GM19372 (cell line): ENCODE measurements around the gene FOXN4.

Source experiments
- ATAC-seq: cut with Tn5 transposase; IDR thresholded peaks from one replicate; pipeline ENCODE4 v1.9.1; 2021; ENCODE audit warnings: mild to moderate bottlenecking, low read depth, moderate library complexity; ENCODE audit not compliant: unreplicated experiment

The FOXN4 gene

DNA sequence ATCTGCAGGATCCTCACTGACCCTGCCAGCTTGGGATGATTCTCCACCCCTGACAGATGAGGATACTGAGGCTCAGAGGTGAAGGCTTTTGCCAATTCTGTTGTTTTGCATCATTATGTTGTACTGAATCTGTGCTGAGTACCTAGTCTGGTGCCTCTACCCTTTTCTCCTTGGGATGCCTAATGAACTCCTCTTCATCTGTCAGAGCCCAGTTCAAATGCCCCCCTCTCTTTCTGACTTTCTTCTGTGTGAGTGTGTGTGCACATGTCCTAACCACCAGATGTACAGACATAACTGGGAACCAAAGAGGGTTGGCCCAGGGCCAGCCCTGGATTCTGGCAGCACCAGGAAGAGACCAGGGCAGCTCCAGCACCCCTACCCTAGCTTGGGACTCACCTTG lies 22.8 kb downstream of the FOXN4 start:
- no peak for ATAC-seq

DNA sequence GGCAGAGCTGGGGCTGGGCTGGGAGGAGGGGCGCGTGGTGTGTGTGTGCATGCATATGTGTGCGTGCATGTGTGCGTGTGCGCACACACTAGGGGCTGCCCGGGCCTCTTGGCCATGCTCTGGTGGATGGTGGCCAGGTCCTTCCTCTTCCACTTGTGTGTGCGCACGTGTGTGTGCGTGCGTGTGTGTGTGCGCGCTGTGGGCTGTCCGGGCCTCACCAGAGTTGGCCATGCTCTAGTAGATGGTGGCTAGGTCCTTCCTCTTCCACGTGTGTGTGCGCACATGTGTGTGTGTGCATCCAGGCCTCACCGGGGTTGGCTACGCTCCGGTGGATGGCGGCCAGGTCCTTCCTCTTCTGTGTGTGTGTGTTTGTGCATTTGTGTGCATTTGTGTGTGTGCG lies 24.7 kb downstream of the FOXN4 start:
- ATAC-seq: no peak

DNA sequence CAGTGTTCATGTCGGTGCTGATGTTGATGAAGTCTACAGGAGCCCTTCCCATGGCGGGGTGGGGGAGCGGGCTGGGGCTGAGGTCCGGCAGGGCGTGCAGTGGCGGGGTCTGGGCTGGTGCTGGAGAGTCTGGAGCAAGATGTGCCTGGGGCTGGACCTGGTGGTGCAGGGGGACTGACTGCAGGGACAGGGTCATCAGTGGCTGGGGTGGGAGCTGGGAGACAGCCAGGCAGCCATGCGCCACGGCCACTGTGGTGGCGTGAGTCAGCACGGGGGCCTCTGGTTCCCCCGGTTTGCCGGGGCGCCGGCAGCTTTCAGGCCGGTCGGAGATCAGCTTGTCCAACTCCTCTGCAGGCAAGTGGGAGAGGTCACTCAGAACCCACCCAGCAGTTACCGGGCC lies 27.6 kb downstream of the FOXN4 start:
- no peak for ATAC-seq

DNA sequence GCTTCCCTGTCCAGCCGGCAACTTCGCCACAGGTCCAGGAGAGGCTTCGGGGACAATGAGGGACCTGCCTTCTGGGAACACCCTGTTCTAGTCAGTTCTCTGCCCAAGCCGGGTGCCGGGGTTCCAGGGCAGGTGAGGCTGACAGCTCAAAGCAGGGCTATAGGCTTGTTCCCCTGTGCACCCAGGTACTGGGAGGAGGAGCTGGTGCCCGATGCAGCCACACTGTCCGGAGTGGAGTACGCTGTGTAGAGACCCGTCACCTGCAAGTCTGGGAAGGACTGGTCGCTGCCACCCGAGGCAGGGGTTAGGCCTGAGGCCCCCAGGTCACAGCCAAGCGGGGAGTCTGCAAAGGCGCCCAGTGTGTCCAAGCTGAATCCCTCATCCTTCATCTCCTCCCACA lies 29.6 kb downstream of the FOXN4 start:
- no peak for ATAC-seq

DNA sequence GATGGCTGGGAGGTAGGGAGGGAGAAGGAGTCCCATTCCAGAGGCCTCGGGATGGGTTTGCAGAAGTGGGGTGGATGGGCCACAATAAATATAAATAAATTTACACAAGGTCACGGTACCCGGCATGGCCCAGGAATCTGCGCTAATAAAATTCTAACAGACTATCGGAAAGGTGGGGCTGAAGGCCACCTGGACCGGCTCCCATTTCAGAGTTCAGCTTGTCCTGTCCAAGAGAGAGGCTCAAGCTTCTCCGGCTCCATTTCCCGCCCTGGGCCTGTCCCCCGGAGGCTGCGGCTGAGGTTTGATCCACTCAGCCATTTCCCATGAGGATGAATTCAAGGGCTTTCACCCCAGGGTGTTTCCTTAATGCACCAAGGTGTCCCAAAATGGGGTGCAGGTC lies 30.2 kb downstream of the FOXN4 start:
- no peak for ATAC-seq

DNA sequence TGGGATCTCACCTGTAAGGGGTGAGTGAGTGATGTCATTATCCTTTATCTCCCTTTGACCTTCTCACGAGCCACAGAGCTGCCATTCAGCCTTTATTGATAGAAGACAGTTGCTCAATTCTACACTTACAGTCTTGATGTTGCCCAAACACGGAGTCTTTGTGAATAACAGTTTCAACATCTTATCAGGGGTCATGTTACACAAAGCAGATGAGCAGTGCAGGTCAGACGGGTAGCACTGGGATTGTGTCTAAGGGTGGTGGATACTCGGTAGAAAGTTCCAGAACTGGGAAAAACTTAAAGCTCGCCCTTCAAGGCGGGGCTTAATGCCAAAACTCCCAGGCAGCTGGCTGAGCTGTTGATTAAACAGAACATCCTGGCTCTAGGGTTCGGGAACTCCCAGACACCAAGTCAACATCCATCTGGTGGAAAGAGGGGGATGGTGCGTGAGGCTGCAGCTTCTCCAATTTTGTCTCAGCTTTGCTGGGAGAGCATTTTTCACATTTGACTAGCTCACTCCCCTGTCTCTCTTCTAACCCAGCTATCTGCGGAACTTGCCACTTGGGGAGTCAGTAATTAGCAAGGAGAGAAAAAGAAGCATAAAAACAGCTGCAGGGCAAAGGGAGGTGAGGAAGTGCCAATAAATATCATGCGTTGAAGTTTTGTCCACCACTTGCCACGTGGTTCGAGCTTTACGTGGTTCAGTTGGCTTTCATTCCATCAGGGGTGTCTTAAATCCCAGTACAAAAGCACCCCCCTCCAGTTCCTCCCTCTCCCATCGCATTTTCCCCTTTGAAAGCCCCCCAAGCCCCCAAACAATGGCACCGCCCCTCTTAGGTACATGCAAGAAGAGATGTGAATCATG lies 31.0 kb downstream of the FOXN4 start:
- no peak for ATAC-seq

DNA sequence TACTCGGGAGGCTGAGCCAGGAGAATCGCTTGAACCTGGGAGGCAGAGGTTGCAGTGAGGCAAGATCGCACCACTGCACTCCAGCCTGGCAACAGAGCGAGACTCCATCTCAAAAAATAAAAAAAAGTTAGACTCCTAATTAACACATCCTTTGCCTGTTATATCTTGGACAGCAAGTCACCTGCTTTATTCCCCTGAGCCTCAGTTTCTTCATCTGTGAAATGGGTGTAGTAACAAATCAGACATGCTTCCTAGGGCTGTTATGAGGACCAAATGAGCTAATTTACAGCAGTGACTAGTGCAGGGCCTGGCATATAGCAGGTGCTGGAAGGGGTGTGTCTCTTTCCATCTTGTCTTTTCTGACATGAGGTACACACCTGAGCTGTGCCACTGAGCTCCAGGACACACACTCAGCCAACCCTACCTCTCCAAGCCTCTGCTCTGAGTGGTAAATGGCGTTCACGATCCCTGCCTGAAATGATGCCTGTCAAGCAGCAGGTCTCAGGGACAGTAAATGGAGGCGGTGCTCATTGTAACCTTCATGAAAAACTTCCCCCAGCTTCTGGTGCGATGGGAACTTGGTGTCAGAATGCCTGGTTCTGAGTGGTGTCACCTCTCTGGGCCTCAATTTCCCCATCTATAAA lies 31.7 kb downstream of the FOXN4 start:
- ATAC-seq: no peak

DNA sequence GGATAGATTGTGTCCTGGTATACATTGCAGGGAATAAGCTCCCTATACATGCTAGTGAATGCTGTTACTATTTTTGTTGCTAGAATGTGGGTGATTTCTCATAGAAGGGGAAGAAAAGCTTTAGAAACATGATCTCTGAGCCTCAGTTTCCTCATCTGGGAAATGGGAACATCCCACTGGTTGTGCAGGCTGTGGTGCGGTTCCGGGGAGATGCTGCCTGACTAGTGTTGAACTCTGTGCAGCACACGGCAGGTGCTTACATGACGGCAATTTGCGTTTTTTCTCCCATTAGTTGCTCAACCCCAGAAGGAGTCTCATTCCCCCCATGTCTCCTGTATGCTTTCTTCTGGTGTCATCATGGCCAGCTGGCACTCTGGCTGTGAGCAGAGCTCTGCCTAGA lies 32.9 kb downstream of the FOXN4 start:
- ATAC-seq: no peak

DNA sequence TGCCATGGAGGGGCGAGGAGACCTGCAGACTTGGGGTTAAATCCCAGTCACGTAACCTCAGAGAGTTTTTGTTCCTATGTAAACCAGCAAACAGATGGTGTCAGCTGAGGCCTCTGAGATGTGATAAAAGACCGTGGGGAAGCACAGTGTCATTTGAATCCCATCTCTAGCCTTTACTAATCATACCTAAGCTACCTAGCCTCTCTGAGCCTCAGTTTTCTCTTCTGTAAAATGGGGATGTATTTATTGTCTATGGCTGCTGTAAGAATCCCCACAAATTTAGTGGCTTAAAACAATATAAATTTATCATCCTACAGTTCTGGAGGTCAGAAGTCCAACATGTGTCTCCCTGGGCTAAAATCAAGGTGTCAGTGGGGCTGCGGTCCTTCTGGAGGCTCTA lies 33.9 kb downstream of the FOXN4 start:
- no peak for ATAC-seq

DNA sequence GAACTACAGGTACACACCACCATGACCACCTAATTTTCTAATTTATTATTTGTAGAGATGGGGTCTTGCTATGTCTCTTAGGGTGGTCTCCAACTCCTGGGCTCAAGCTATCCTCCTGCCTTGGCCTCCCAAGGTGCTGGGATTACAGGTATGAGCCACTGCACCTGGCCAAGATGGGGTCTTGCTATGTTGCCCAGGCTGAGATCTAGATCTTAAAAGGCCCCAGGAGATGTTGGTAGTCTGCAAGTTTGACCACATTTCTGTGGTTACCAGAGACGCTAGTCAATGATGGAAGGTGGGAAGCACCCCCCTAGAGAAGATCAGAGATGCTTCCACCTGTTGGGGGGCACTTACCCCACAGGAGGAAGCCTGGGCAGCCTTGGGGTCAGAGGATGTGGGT lies 34.7 kb downstream of the FOXN4 start:
- no peak for ATAC-seq

DNA sequence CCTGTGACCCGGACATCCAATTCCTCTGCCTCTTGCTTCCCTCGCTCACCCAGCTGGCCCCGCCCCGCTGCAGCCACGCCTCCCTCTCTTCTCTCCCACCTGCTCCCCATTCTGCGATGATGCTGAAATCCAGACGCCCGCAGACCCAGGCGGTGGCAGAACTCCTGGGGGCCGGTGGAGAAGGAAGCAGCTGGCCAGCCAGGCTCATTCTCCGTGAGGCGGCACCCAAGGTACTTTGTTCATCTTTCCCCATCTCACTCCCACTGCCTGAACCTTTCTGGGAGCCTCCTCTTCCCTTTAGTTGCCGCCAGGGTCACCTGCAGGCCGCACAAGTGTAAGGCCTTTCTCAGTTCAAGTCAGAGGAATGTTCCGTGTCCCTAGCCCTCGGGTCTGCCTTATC lies 35.7 kb downstream of the FOXN4 start:
- no peak for ATAC-seq

DNA sequence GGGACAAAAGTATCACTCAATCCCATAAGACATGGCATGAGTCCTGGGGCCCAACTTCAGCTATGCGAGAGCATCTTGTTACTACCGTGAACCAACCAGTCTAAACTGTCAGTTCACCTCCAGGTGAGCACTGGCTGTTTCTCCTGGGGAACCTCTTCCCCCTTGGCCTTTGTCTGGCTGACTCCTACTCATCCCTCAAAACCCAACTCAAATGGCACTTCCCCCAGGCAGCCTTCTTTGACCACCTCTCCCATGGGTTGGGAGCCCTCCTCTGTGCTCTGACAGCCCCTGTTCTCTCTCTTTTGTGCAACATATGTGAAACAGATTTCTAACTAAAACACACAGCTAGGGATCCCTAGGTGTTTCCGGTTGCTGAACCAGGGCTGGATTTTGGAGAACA lies 37.7 kb downstream of the FOXN4 start:
- no peak for ATAC-seq

DNA sequence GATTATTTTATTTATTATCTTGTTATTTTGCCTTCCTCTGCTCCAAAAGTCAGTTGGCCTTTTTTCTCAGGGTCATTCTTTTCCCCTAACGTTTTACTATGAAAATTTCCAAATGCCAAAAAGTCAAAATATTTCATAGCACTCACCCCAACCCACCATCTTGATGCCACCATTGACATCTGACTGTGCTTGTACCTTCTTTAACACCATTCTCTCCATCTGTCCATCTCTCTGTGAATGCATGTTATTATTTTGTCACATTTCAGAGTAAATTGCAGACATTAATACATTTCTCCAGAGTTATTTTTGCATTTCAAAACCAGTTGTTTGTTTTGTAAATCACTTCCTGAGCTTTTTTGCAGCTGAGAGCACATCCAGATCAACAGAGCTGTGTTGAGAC lies 38.6 kb downstream of the FOXN4 start:
- ATAC-seq: no peak

DNA sequence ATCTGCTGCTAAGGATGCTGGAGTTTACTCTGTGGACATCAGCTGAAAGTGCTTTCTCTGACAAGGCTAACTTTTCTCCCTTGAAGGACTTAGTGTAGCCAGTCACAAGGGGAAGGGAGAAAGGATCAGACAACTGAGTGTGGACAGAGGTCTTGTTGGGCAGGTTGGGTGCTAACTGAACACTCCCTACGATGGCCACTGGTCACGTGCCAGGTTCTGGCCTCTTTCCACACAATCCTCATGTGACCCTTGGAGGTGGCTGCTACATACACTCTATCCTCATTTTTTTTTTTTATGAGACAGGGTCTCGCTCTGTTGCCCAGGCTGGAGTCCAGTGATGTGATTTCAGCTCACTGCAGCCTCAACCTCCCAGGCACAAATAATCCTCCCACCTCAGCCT lies 39.7 kb downstream of the FOXN4 start:
- ATAC-seq: no peak

DNA sequence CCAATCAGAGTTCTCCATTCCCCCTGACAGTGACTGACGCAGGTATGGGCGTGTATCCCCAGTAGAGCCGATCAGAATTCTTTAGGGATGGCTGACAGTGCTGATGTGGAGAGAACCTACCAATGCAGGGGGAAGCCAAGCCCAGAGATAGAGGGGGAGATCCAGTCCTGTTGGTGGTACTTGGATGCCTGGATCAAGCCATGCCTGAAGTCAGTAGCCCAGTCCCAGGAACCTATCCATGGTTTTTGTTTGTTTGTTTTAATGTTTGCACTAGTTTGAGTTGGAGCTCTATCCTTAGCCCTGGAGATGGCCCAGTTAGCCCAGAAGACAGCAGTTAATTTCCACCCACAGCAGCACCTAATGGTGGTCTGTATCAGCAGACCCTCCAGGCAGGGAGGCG lies 40.2 kb downstream of the FOXN4 start:
- ATAC-seq: no peak

DNA sequence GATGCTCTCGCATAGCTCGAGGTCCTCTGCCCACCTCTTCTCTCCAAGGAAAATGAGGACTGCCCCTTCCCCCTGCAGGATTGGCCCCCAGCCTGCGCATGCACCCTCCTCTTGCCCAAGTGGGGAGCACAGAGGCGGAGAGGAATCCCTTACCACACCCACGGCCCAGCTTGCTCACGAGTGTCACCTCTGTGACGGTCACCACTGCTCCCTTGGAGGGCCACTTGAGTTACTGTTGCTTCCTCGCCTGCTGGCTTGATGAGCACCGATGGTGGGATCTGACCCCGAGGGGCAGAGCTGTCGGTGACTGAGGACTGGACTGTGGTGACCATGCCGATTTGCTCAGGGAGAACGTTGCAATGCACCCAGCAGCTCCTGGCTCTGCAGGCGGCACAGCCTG lies 41.7 kb downstream of the FOXN4 start:
- no peak for ATAC-seq

DNA sequence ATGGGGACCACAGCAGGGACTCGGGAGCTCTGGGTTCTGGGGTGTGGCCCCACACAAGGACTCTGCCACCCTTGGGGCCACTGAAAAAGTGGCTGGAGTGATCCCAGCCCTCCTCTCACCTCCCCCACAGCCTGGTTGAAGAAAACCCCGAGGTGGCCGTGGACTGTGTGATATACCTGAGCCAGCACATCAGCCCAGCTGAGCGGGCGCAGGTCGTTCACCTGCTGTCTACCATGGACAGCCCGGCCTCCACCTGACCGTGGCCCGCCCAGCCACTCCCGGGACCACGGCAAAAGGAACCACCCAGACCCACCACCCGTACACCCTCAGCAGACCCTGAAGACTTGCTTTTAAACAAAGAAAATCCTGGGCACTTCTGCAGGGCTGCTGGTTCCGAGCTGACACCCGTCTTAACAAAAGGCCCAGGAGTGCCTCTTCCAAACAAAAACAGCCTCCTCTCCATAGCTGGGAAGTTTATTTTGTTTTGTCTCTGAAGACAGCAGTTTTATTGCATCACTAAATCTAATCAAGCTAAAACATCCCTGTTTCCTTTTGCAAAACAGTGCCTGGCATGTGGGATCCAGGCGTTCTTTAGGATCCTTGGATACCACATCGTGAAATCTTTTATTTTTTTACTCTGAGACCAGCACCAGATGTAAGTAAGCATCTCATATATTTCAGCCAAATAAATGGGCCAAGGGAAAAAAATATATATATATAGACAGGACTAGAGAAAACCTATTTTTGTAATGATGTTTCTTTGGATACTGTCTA lies 42.8 kb downstream of the FOXN4 start:
- no peak for ATAC-seq

DNA sequence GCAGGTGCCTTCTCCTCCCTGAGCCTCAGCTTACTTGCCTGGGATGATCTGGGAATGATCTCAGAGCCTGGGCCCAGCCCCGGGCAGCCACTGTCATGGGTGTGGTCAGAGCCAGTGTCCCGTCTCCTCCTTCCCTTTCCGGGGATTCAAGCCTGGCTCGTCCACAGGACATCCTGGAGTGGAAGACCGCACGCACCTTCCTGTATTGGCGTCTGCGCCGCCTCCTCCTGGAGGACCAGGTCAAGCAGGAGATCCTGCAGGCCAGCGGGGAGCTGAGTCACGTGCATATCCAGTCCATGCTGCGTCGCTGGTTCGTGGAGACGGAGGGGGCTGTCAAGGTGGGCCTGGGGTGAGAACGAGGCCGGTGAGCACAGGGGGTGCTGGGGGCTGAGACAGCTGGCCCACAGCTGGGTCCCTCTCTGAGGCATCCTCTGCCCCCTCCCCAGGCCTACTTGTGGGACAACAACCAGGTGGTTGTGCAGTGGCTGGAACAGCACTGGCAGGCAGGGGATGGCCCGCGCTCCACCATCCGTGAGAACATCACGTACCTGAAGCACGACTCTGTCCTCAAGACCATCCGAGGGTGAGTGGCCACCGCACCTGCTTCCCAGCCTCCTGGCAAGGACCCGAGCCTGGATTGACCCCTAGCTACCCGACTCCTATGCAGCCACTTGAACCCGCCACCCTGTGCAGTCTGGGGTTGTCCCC lies 44.0 kb downstream of the FOXN4 start:
- ATAC-seq: no peak

DNA sequence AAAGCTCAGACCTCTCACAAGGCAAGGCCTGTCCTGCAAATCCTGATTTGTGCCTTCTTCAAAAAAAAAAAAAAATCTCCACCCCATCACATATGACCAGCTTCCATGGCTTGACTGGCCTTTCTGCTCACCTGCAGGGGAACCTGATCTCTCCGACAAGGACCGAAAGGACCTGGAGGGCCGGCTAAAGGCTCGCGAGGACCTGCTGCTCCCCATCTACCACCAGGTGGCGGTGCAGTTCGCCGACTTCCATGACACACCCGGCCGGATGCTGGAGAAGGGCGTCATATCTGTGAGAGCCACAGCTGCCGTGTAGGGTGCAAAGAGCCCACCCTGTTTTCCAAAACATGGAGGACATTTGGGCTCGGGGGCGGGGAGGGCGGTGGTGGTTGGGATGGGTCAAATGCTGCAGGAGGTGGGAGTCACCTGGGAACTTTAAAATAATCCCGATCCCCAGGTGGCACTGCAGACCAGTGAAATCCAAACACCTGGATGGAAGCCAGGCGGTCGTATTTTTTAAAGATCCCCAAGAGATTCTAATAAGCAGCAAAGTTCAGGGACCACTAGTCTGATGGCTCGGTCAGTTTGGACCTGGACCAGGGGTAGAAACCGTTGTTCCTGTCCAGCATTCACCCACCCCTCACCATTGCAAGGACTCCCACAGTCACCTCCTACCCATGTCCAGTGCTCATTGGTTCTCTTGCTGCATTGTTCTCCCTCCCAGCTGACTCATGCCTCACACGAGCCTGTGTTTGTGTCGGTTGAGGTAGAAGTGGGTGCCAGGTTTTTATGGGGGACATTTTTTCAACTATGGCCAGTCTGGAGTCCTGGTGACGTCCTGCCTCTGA lies 44.8 kb downstream of the FOXN4 start:
- no peak for ATAC-seq

DNA sequence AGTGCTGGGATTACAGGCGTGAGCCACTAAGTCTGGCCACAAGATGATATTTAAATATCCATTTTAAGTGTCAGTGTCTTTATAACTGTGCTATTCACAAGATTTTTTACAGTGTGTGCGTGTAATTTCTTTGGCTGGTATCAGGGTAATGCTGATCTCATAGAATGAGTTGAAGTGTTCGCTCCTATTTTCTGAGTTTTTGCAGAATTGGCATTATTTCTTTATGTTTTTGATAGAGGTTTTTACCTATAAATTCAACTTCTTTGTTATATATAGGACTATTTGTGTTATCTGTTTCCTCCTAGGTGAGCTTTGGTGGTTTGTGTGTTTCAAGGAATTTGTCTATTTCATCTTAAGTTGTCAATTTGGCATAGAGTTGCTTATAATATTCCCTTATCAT lies 45.6 kb downstream of the FOXN4 start:
- no peak for ATAC-seq
